H9 (cell line): ENCODE results near the gene PPARG. TPM values are rescaled to one million over a fixed set of nuclear protein-coding genes. Genes with fewer than 3 reads are reported as not detected.
"Not testable (repeated sequence)": the region's sequence is repeated elsewhere in the genome, so short reads cannot be mapped to it uniquely, and the experiment has no call there.

Experiments
- DNase-seq: peaks from one replicate; pipeline ENCODE4 v3.0.0-alpha.2; 2017
- H2AFZ ChIP-seq: one replicate; pipeline ENCODE4 v1.6.1; 2013; ENCODE audit warnings: mild to moderate bottlenecking, low read length, control low read depth, moderate library complexity
- H2AK5ac ChIP-seq: 2 replicates; pipeline ENCODE4 v1.6.1; 2013; ENCODE audit warnings: low read length, control low read depth, mixed read lengths; ENCODE audit not compliant: insufficient read length
- H2BK120ac ChIP-seq: one replicate; pipeline ENCODE4 v1.6.1; 2013; ENCODE audit warnings: low read depth, mild to moderate bottlenecking, low read length, control low read depth, inconsistent platforms; ENCODE audit not compliant: poor library complexity, severe bottlenecking
- H2BK12ac ChIP-seq: 2 replicates; pipeline ENCODE4 v1.6.1; 2013; ENCODE audit warnings: low read length, control low read depth, mixed read lengths, low read depth; ENCODE audit not compliant: insufficient read length
- H2BK15ac ChIP-seq: 2 replicates; pipeline ENCODE4 v1.6.1; 2013; ENCODE audit warnings: low read depth, low read length, control low read depth
- H2BK20ac ChIP-seq: one replicate; pipeline ENCODE4 v1.6.1; 2013; ENCODE audit warnings: low read depth, mild to moderate bottlenecking, low read length, control low read depth, inconsistent platforms; ENCODE audit not compliant: poor library complexity, severe bottlenecking
- H2BK5ac ChIP-seq: 2 replicates; pipeline ENCODE4 v1.6.1; 2013; ENCODE audit warnings: low read length, control low read depth, mixed read lengths; ENCODE audit not compliant: insufficient read length
- H3K14ac ChIP-seq: 2 replicates; pipeline ENCODE4 v1.6.1; 2013; ENCODE audit warnings: low read length, control low read depth; ENCODE audit not compliant: insufficient read depth
- H3K18ac ChIP-seq: 2 replicates; pipeline ENCODE4 v1.6.1; 2013; ENCODE audit warnings: low read depth, mild to moderate bottlenecking, mixed read lengths, low read length, control low read depth; ENCODE audit not compliant: insufficient read length
- H3K23ac ChIP-seq: 2 replicates; pipeline ENCODE4 v1.6.1; 2013; ENCODE audit warnings: low read length, control low read depth, mixed read lengths, low read depth; ENCODE audit not compliant: insufficient read length
- H3K23me2 ChIP-seq: 2 replicates; pipeline ENCODE4 v1.6.1; 2013; ENCODE audit warnings: low read depth, mild to moderate bottlenecking, mixed read lengths, low read length, control low read depth; ENCODE audit not compliant: insufficient read length, poor library complexity, severe bottlenecking
- H3K27ac ChIP-seq: 2 replicates; pipeline ENCODE4 v1.5.1; 2013; ENCODE audit warnings: low read length, control low read depth, mixed read lengths, low read depth; ENCODE audit not compliant: insufficient read length
- H3K27me3 ChIP-seq: 2 replicates; pipeline ENCODE4 v1.6.1; 2013; ENCODE audit warnings: low read length, control low read depth, inconsistent platforms; ENCODE audit not compliant: insufficient read depth
- H3K4ac ChIP-seq: 2 replicates; pipeline ENCODE4 v1.6.1; 2013; ENCODE audit warnings: low read depth, mild to moderate bottlenecking, control low read depth, inconsistent platforms, low read length, moderate library complexity
- H3K4me1 ChIP-seq: 2 replicates; pipeline ENCODE4 v1.6.1; 2013; ENCODE audit warnings: low read length, control low read depth, inconsistent platforms; ENCODE audit not compliant: insufficient read depth
- H3K4me2 ChIP-seq: 2 replicates; pipeline ENCODE4 v1.6.1; 2013; ENCODE audit warnings: low read length, control low read depth, mixed read lengths; ENCODE audit not compliant: insufficient read length, insufficient read depth
- H3K56ac ChIP-seq: 2 replicates; pipeline ENCODE4 v1.6.1; 2013; ENCODE audit warnings: low read depth, mild to moderate bottlenecking, mixed read lengths, low read length, control low read depth; ENCODE audit not compliant: insufficient read length
- H3K79me1 ChIP-seq: 2 replicates; pipeline ENCODE4 v1.6.1; 2013; ENCODE audit warnings: low read depth, mild to moderate bottlenecking, moderate library complexity, low read length, control low read depth, inconsistent platforms; ENCODE audit not compliant: insufficient read depth, poor library complexity, severe bottlenecking
- H3K79me2 ChIP-seq: 2 replicates; pipeline ENCODE4 v1.6.1; 2013; ENCODE audit warnings: low read length, control low read depth, inconsistent platforms; ENCODE audit not compliant: insufficient read depth
- H3K9ac ChIP-seq: 2 replicates; pipeline ENCODE4 v1.6.1; 2013; ENCODE audit warnings: low read length, control low read depth, mixed read lengths; ENCODE audit not compliant: insufficient read length; ENCODE audit errors: extremely low read depth
- H3K9me3 ChIP-seq: one replicate; pipeline ENCODE4 v1.6.1; 2013; ENCODE audit warnings: low read depth, low read length, inconsistent platforms; ENCODE audit not compliant: control insufficient read depth
- H3T11ph ChIP-seq: one replicate; pipeline ENCODE4 v1.6.1; 2013; ENCODE audit warnings: mild to moderate bottlenecking, low read length, control low read depth, inconsistent platforms
- H4K20me1 ChIP-seq: one replicate; pipeline ENCODE4 v1.6.1; 2013; ENCODE audit not compliant: control insufficient read depth, insufficient read length, insufficient read depth
- H4K5ac ChIP-seq: 2 replicates; pipeline ENCODE4 v1.6.1; 2013; ENCODE audit warnings: low read depth, mild to moderate bottlenecking, mixed read lengths, low read length, control low read depth; ENCODE audit not compliant: insufficient read length
- H4K8ac ChIP-seq: replicated peaks from 2 replicates; pipeline ENCODE4 v1.6.1; 2013; ENCODE audit warnings: low read length, control low read depth, mixed read lengths, low read depth; ENCODE audit not compliant: insufficient read length
- H4K91ac ChIP-seq: 2 replicates; pipeline ENCODE4 v1.6.1; 2013; ENCODE audit warnings: low read depth, mild to moderate bottlenecking, moderate library complexity, mixed read lengths, low read length, control low read depth; ENCODE audit not compliant: insufficient read length
- H3K27ac Mint-ChIP-seq, 3 experiments: 2 replicates in 2 of 3; 3 replicates in 1 of 3; pipeline ENCODE4 v1.8.0; 2020 to 2021; ENCODE audit warnings: mixed read lengths in 3 of 3, mild to moderate bottlenecking in 1 of 3, moderate library complexity in 1 of 3
- H3K27me3 Mint-ChIP-seq: 2 replicates; pipeline ENCODE4 v1.8.0; 2021; ENCODE audit warnings: low read depth, mild to moderate bottlenecking, moderate library complexity, mixed read lengths
- H3K36me3 Mint-ChIP-seq, 3 experiments: 2 replicates in 2 of 3; 3 replicates in 1 of 3; pipeline ENCODE4 v1.8.0; 2020 to 2021; ENCODE audit warnings: low read depth in 3 of 3, mixed read lengths in 3 of 3; ENCODE audit not compliant: insufficient read depth in 1 of 3
- H3K4me1 Mint-ChIP-seq, 2 experiments: 2 replicates each; pipeline ENCODE4 v1.8.0; 2020; ENCODE audit warnings: mixed read lengths in 2 of 2
- H3K4me3 Mint-ChIP-seq, 2 experiments: 2 replicates in 1 of 2; 3 replicates in 1 of 2; pipeline ENCODE4 v1.8.0; 2020 to 2021; ENCODE audit warnings: mild to moderate bottlenecking in 2 of 2, mixed read lengths in 2 of 2, moderate library complexity in 1 of 2
- H3K9me3 Mint-ChIP-seq, 2 experiments: 2 replicates in 1 of 2; 3 replicates in 1 of 2; pipeline ENCODE4 v1.8.0; 2020; ENCODE audit warnings: mild to moderate bottlenecking in 2 of 2, mixed read lengths in 2 of 2, moderate library complexity in 1 of 2
- CTCF ChIP-seq: fragments of 200-600 bp; sonication (generic); conservative IDR thresholded peaks from 3 replicates; pipeline ENCODE4 v1.8.0; 2021; ENCODE audit warnings: antibody characterized with exemption, mild to moderate bottlenecking
- WGBS: extraction: QIAGEN DNeasy Blood & Tissue Kit; methylation state at CpG from one replicate; pipeline ENCODE4 v1.1.7; 2013; ENCODE audit warnings: missing lambda C conversion rate, low lambda C conversion rate, mixed read lengths; ENCODE audit not compliant: insufficient read length; ENCODE audit errors: extremely low coverage; 5-methylcytosine and 5-hydroxymethylcytosine counted together
- total RNA-seq: library from RNA; stranded (reverse); gene quantifications from 2 replicates; pipeline ENCODE4 v1.2.1, GENCODE V29; 2021

Gene PPARG
- total RNA-seq, 1 experiment from 2014 or later = 0.42 TPM

DNA sequence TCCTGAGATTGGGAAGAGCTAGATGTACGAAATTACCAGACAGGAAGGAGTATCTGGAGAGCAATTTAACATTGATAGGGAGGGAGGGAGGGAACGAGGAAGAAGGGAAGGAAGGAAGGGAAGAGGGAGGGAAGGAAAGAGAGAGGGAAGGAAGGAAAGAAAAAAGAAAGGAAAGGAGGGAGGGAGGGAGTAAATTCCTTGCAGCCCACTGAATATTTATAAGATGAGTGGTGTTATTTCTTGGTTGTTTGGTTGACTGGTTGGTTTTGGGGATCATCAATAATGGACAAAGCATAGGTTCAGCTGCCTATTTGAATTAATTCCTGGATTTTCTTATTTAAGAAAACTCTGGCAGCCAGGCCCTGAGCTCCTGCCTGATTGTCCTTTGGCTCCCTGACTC is 179.9 kb downstream of the PPARG start:
- no peaks in the 10 kb centered on the region for H3K23me2 ChIP-seq
- no peak overlapping the region for H3K14ac ChIP-seq
- Mint-ChIP-seq H3K4me3 (no peak overlapping the region), H3K27ac (peak overlapping the region in 1 of 3 experiments; percentile 45; a peak in 1 of 7 replicates), H3K36me3 (no peaks in the 10 kb centered on the region), H3K4me1 (peaks cover 13 to 23% of the 10 kb centered on the region in 2 experiments), H3K27me3 (no peaks in the 10 kb centered on the region; the same call in 1 of the 2 replicates), H3K9me3 (peaks cover 0 to 2% of the 10 kb centered on the region in 2 experiments; a peak in 1 of 5 replicates)
- H2AFZ ChIP-seq = no peak overlapping the region
- TF ChIP-seq CTCF = no peak
- no CpG with 5 or more reads among the region's 2 CpGs for WGBS
- H3K4me1 ChIP-seq = no peaks in the 10 kb centered on the region
- no peak overlapping the region for H3K4me2 ChIP-seq
- H3K23ac ChIP-seq = no peak overlapping the region
- H3K9me3 ChIP-seq = no peaks in the 10 kb centered on the region
- H3K18ac ChIP-seq = no peak overlapping the region
- H4K91ac ChIP-seq = no peak overlapping the region
- H2BK15ac ChIP-seq = no peak overlapping the region
- H3K4ac ChIP-seq = no peak overlapping the region
- H2BK120ac ChIP-seq = no peak overlapping the region
- no peak overlapping the region for H2BK12ac ChIP-seq
- H3K9ac ChIP-seq = no peak overlapping the region
- H3K56ac ChIP-seq = no peak overlapping the region
- no peak for DNase-seq
- no peak overlapping the region for H4K8ac ChIP-seq
- no peak overlapping the region for H2BK5ac ChIP-seq
- H3K79me2 ChIP-seq = no peaks in the 10 kb centered on the region
- no peak overlapping the region for H2AK5ac ChIP-seq
- no peaks in the 10 kb centered on the region for H3K79me1 ChIP-seq
- no peak overlapping the region for H3T11ph ChIP-seq
- no peak overlapping the region for H4K5ac ChIP-seq
- no peak overlapping the region for H2BK20ac ChIP-seq
- H3K27me3 ChIP-seq = no peaks in the 10 kb centered on the region
- H3K27ac ChIP-seq = no peak overlapping the region
- H4K20me1 ChIP-seq = no peaks in the 10 kb centered on the region

GRCh38 chr3:12469222-12469621 is 180.4 kb downstream of the PPARG start:
- not testable (repeated sequence) for DNase-seq, H3K14ac ChIP-seq, H3K27ac ChIP-seq, H2BK15ac ChIP-seq, H3K79me2 ChIP-seq, H3K18ac ChIP-seq, H3K79me1 ChIP-seq, H4K5ac ChIP-seq, H3K4me1 ChIP-seq, H2AK5ac ChIP-seq, H4K91ac ChIP-seq, H2BK20ac ChIP-seq, H3K4me3 Mint-ChIP-seq, H3K4ac ChIP-seq, H2BK120ac ChIP-seq, H3K36me3 Mint-ChIP-seq, H3K23ac ChIP-seq, H2BK12ac ChIP-seq, H4K8ac ChIP-seq, H3K9me3 ChIP-seq, H4K20me1 ChIP-seq, H3K27me3 Mint-ChIP-seq, H3K27me3 ChIP-seq, H2AFZ ChIP-seq, H3T11ph ChIP-seq, H3K9me3 Mint-ChIP-seq, H3K9ac ChIP-seq, H3K4me2 ChIP-seq, H3K23me2 ChIP-seq, H3K27ac Mint-ChIP-seq, H3K56ac ChIP-seq, H2BK5ac ChIP-seq
- no CpG with 5 or more reads among the region's 7 CpGs for WGBS
- peaks cover 13 to 24% of the 10 kb centered on the region in 2 experiments for H3K4me1 Mint-ChIP-seq
